GM23338 (cell line): ENCODE results near the gene ADGRL3.

ENCODE experiments used
- CREB1 ChIP-seq: fragments of 250-450 bp; sonication (Bioruptor Pico); IDR thresholded peaks from 2 replicates; pipeline ENCODE4 v1.5.0; 2020; ENCODE audit warnings: low read depth, mild to moderate bottlenecking, moderate library complexity
- EZH2 ChIP-seq: fragments of 200-600 bp; sonication (generic); IDR thresholded peaks from one replicate; pipeline ENCODE4 v1.8.0; 2017; ENCODE audit warnings: antibody characterized with exemption, mild to moderate bottlenecking, low read depth; ENCODE audit not compliant: unreplicated experiment
- EZH2phosphoT487 ChIP-seq: fragments of 200-600 bp; sonication (generic); IDR thresholded peaks from one replicate; pipeline ENCODE4 v1.8.1; 2018; ENCODE audit warnings: antibody characterized with exemption; ENCODE audit not compliant: unreplicated experiment
- JUNB ChIP-seq: IDR thresholded peaks from one replicate; pipeline ENCODE4 v1.6.1; 2016; ENCODE audit warnings: antibody characterized with exemption; ENCODE audit not compliant: unreplicated experiment
- POLR2AphosphoS5 ChIP-seq: IDR thresholded peaks from 2 replicates; pipeline ENCODE4 v1.6.1; 2016; ENCODE audit warnings: antibody characterized with exemption, low read depth
- ZNF114 ChIP-seq: fragments of 250-450 bp; sonication (Bioruptor Pico); IDR thresholded peaks from 2 replicates; pipeline ENCODE4 v1.5.0; 2020; ENCODE audit warnings: mild to moderate bottlenecking, moderate library complexity
- TF ChIP-seq, protein P1 (sequence below), 2 experiments: fragments of 200-600 bp in 1 of 2; sonication (generic) in 1 of 2; conservative IDR thresholded peaks; 2 replicates each; pipeline versions ENCODE4 v1.5.1 to v1.6.1; 2016 to 2017; ENCODE audit warnings: antibody characterized with exemption in 2 of 2, low read depth in 2 of 2, mild to moderate bottlenecking in 2 of 2, moderate library complexity in 1 of 2
- TF ChIP-seq, protein P2 (sequence below): IDR thresholded peaks from one replicate; pipeline ENCODE4 v1.6.1; 2018; ENCODE audit warnings: antibody characterized with exemption; ENCODE audit not compliant: unreplicated experiment
- TF ChIP-seq, protein P3 (sequence below): fragments of 250-450 bp; sonication (Bioruptor Pico); IDR thresholded peaks from 2 replicates; pipeline ENCODE4 v1.5.0; 2020; ENCODE audit warnings: mild to moderate bottlenecking, moderate library complexity
- TF ChIP-seq, protein P4 (sequence below): IDR thresholded peaks from 2 replicates; pipeline ENCODE4 v1.6.1; 2016; ENCODE audit warnings: antibody characterized with exemption

DNA sequence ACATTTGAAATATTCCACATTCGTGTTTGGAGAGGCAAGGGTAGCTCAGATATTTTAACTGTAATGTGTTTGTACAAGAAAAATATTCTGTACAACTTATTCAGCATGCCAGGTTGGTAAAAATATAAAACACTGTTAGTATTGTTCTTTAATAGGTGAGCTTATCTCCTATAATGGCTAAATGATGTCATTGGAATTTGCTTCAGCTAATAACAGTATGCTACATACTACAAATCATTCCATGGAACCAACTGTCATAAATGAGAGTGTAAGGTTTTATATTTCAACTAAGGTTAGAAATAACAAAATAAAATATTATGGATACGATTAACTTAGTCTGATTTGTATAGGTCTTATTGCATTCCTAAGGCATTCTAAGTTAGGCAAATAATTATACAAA is 206.6 kb downstream of the ADGRL3 start:
- TF ChIP-seq POLR2AphosphoS5 (no peak), EZH2 (no peak), ZNF114 (CRISPR knock-in tag) (no peak), JUNB (no peak), CREB1 (CRISPR knock-in tag) (no peak), EZH2phosphoT487 (no peak)
- TF ChIP-seq, protein P1, sequence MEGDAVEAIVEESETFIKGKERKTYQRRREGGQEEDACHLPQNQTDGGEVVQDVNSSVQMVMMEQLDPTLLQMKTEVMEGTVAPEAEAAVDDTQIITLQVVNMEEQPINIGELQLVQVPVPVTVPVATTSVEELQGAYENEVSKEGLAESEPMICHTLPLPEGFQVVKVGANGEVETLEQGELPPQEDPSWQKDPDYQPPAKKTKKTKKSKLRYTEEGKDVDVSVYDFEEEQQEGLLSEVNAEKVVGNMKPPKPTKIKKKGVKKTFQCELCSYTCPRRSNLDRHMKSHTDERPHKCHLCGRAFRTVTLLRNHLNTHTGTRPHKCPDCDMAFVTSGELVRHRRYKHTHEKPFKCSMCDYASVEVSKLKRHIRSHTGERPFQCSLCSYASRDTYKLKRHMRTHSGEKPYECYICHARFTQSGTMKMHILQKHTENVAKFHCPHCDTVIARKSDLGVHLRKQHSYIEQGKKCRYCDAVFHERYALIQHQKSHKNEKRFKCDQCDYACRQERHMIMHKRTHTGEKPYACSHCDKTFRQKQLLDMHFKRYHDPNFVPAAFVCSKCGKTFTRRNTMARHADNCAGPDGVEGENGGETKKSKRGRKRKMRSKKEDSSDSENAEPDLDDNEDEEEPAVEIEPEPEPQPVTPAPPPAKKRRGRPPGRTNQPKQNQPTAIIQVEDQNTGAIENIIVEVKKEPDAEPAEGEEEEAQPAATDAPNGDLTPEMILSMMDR (conservative IDR thresholded peaks at IDR 0.05; ENCODE audit: low read depth in 2 of 2): no peak
- TF ChIP-seq, protein P2, sequence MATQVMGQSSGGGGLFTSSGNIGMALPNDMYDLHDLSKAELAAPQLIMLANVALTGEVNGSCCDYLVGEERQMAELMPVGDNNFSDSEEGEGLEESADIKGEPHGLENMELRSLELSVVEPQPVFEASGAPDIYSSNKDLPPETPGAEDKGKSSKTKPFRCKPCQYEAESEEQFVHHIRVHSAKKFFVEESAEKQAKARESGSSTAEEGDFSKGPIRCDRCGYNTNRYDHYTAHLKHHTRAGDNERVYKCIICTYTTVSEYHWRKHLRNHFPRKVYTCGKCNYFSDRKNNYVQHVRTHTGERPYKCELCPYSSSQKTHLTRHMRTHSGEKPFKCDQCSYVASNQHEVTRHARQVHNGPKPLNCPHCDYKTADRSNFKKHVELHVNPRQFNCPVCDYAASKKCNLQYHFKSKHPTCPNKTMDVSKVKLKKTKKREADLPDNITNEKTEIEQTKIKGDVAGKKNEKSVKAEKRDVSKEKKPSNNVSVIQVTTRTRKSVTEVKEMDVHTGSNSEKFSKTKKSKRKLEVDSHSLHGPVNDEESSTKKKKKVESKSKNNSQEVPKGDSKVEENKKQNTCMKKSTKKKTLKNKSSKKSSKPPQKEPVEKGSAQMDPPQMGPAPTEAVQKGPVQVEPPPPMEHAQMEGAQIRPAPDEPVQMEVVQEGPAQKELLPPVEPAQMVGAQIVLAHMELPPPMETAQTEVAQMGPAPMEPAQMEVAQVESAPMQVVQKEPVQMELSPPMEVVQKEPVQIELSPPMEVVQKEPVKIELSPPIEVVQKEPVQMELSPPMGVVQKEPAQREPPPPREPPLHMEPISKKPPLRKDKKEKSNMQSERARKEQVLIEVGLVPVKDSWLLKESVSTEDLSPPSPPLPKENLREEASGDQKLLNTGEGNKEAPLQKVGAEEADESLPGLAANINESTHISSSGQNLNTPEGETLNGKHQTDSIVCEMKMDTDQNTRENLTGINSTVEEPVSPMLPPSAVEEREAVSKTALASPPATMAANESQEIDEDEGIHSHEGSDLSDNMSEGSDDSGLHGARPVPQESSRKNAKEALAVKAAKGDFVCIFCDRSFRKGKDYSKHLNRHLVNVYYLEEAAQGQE: no peak
- TF ChIP-seq, protein P3, sequence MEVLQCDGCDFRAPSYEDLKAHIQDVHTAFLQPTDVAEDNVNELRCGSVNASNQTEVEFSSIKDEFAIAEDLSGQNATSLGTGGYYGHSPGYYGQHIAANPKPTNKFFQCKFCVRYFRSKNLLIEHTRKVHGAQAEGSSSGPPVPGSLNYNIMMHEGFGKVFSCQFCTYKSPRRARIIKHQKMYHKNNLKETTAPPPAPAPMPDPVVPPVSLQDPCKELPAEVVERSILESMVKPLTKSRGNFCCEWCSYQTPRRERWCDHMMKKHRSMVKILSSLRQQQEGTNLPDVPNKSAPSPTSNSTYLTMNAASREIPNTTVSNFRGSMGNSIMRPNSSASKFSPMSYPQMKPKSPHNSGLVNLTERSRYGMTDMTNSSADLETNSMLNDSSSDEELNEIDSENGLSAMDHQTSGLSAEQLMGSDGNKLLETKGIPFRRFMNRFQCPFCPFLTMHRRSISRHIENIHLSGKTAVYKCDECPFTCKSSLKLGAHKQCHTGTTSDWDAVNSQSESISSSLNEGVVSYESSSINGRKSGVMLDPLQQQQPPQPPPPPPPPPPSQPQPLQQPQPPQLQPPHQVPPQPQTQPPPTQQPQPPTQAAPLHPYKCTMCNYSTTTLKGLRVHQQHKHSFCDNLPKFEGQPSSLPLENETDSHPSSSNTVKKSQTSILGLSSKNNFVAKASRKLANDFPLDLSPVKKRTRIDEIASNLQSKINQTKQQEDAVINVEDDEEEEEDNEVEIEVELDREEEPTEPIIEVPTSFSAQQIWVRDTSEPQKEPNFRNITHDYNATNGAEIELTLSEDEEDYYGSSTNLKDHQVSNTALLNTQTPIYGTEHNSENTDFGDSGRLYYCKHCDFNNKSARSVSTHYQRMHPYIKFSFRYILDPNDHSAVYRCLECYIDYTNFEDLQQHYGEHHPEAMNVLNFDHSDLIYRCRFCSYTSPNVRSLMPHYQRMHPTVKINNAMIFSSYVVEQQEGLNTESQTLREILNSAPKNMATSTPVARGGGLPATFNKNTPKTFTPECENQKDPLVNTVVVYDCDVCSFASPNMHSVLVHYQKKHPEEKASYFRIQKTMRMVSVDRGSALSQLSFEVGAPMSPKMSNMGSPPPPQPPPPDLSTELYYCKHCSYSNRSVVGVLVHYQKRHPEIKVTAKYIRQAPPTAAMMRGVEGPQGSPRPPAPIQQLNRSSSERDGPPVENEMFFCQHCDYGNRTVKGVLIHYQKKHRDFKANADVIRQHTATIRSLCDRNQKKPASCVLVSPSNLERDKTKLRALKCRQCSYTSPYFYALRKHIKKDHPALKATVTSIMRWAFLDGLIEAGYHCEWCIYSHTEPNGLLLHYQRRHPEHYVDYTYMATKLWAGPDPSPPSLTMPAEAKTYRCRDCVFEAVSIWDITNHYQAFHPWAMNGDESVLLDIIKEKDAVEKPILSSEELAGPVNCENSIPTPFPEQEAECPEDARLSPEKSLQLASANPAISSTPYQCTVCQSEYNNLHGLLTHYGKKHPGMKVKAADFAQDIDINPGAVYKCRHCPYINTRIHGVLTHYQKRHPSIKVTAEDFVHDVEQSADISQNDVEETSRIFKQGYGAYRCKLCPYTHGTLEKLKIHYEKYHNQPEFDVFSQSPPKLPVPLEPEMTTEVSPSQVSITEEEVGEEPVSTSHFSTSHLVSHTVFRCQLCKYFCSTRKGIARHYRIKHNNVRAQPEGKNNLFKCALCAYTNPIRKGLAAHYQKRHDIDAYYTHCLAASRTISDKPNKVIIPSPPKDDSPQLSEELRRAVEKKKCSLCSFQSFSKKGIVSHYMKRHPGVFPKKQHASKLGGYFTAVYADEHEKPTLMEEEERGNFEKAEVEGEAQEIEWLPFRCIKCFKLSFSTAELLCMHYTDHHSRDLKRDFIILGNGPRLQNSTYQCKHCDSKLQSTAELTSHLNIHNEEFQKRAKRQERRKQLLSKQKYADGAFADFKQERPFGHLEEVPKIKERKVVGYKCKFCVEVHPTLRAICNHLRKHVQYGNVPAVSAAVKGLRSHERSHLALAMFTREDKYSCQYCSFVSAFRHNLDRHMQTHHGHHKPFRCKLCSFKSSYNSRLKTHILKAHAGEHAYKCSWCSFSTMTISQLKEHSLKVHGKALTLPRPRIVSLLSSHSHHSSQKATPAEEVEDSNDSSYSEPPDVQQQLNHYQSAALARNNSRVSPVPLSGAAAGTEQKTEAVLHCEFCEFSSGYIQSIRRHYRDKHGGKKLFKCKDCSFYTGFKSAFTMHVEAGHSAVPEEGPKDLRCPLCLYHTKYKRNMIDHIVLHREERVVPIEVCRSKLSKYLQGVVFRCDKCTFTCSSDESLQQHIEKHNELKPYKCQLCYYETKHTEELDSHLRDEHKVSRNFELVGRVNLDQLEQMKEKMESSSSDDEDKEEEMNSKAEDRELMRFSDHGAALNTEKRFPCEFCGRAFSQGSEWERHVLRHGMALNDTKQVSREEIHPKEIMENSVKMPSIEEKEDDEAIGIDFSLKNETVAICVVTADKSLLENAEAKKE: no peak
- TF ChIP-seq, protein P4, sequence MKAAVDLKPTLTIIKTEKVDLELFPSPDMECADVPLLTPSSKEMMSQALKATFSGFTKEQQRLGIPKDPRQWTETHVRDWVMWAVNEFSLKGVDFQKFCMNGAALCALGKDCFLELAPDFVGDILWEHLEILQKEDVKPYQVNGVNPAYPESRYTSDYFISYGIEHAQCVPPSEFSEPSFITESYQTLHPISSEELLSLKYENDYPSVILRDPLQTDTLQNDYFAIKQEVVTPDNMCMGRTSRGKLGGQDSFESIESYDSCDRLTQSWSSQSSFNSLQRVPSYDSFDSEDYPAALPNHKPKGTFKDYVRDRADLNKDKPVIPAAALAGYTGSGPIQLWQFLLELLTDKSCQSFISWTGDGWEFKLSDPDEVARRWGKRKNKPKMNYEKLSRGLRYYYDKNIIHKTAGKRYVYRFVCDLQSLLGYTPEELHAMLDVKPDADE: no peak
